Measurements from ENCODE around the gene MEIOSIN. TPM values are rescaled to one million over a fixed set of nuclear protein-coding genes. Genes with fewer than 3 reads are reported as not detected.

Gene MEIOSIN
- total and polyA plus RNA-seq, 4 donors, result not detected

GRCh38 chr19:45712699-45713067 lies 20.6 kb upstream of the MEIOSIN start:
- TF ChIP-seq ATF3 (IDR thresholded peaks at IDR 0.05), result no peak
- no peak for TF ChIP-seq SP1 (IDR thresholded peaks at IDR 0.05)
- no peak for TF ChIP-seq MAX (IDR thresholded peaks at IDR 0.05)
- TF ChIP-seq RAD21 (IDR thresholded peaks at IDR 0.05), result no peak
- TF ChIP-seq TAF1 (conservative IDR thresholded peaks at IDR 0.05), result no peak
- TF ChIP-seq NR2F2 (IDR thresholded peaks at IDR 0.05), result no peak
- no peak for TF ChIP-seq JUND (IDR thresholded peaks at IDR 0.05)
- no peak for TF ChIP-seq EGR1 (IDR thresholded peaks at IDR 0.05; ENCODE audit: low read depth in 2 of 2)
- TF ChIP-seq ZBTB33 (IDR thresholded peaks at IDR 0.05), result no peak
- no peak for TF ChIP-seq HNF4A (conservative IDR thresholded peaks at IDR 0.05)
- TF ChIP-seq HNF4G (IDR thresholded peaks at IDR 0.05), result no peak
- no peak for TF ChIP-seq YY1 (IDR thresholded peaks at IDR 0.05)
- TF ChIP-seq CTCF (IDR thresholded peaks at IDR 0.05; ENCODE audit: low read depth, low read length, missing input control), result no peak
- TF ChIP-seq GABPA (IDR thresholded peaks at IDR 0.05 in 1 of 2, conservative IDR thresholded peaks at IDR 0.05 in 1 of 2), result no peak
- TF ChIP-seq REST (IDR thresholded peaks at IDR 0.05), result no peak
- no peak for TF ChIP-seq RXRA (IDR thresholded peaks at IDR 0.05)
- no peak for TF ChIP-seq FOXA1 (IDR thresholded peaks at IDR 0.05)
- H3K9ac ChIP-seq (ENCODE audit: low read depth in 1 of 2, low read length in 2 of 2), result no peak overlapping the region
- no peak overlapping the region for H3K4me3 ChIP-seq (ENCODE audit: low read depth in 1 of 3, low read length in 3 of 3)
- peaks cover 2 to 12% (median 4%) of the 10 kb centered on the region in 4 donors for H3K4me1 ChIP-seq (ENCODE audit: control insufficient read depth in 4 of 4, insufficient read depth in 4 of 4, low read length in 3 of 4)
- no peak for DNase-seq (ENCODE audit: low spot score)
- WGBS, result 98% methylated on average over 25 of the region's 25 CpGs
- H3K27ac ChIP-seq (ENCODE audit: low read depth in 1 of 2, low read length in 2 of 2), result no peak overlapping the region
- H3K9me3 ChIP-seq (ENCODE audit: control insufficient read depth in 4 of 4, low read length in 3 of 4), result no peaks in the 10 kb centered on the region
- peaks cover 0 to 16% (median 9%) of the 10 kb centered on the region in 4 donors for H3K36me3 ChIP-seq (ENCODE audit: control insufficient read depth in 4 of 4, insufficient read depth in 3 of 4, low read depth in 1 of 4, low read length in 3 of 4)
- H3K27me3 ChIP-seq (ENCODE audit: control insufficient read depth in 4 of 4, insufficient read depth in 4 of 4, low read length in 3 of 4), result no peaks in the 10 kb centered on the region

GRCh38 chr19:45713141-45713540 lies 20.1 kb upstream of the MEIOSIN start:
- peaks cover 0 to 16% (median 9%) of the 10 kb centered on the region in 4 donors for H3K36me3 ChIP-seq (ENCODE audit: control insufficient read depth in 4 of 4, insufficient read depth in 3 of 4, low read depth in 1 of 4, low read length in 3 of 4)
- H3K27ac ChIP-seq (ENCODE audit: low read depth in 1 of 2, low read length in 2 of 2), result no peak overlapping the region
- no peak for DNase-seq (ENCODE audit: low spot score)
- no peak overlapping the region for H3K4me3 ChIP-seq (ENCODE audit: low read depth in 1 of 3, low read length in 3 of 3)
- H3K4me1 ChIP-seq (ENCODE audit: control insufficient read depth in 4 of 4, insufficient read depth in 4 of 4, low read length in 3 of 4), result peaks cover 3 to 16% (median 7%) of the 10 kb centered on the region in 4 donors
- no peaks in the 10 kb centered on the region for H3K9me3 ChIP-seq (ENCODE audit: control insufficient read depth in 4 of 4, low read length in 3 of 4)
- 96% methylated on average over 15 of the region's 15 CpGs for WGBS
- H3K9ac ChIP-seq (ENCODE audit: low read depth in 1 of 2, low read length in 2 of 2), result no peak overlapping the region
- TF ChIP-seq CTCF (IDR thresholded peaks at IDR 0.05; ENCODE audit: low read depth, low read length, missing input control), result no peak
- no peak for TF ChIP-seq ZBTB33 (IDR thresholded peaks at IDR 0.05)
- no peak for TF ChIP-seq TAF1 (conservative IDR thresholded peaks at IDR 0.05)
- TF ChIP-seq MAX (IDR thresholded peaks at IDR 0.05), result no peak
- no peak for TF ChIP-seq YY1 (IDR thresholded peaks at IDR 0.05)
- TF ChIP-seq FOXA1 (IDR thresholded peaks at IDR 0.05), result no peak
- no peak for TF ChIP-seq HNF4A (conservative IDR thresholded peaks at IDR 0.05)
- no peak for TF ChIP-seq SP1 (IDR thresholded peaks at IDR 0.05)
- no peak for TF ChIP-seq GABPA (IDR thresholded peaks at IDR 0.05 in 1 of 2, conservative IDR thresholded peaks at IDR 0.05 in 1 of 2)
- TF ChIP-seq HNF4G (IDR thresholded peaks at IDR 0.05), result no peak
- TF ChIP-seq JUND (IDR thresholded peaks at IDR 0.05), result no peak
- H3K27me3 ChIP-seq (ENCODE audit: control insufficient read depth in 4 of 4, insufficient read depth in 4 of 4, low read length in 3 of 4), result no peaks in the 10 kb centered on the region
